OCI-LY7 (cell line): Measurements from ENCODE around the gene FLVCR2. TPM values are rescaled to one million over a fixed set of nuclear protein-coding genes. Genes with fewer than 3 reads are reported as not detected.

Experiments used
- BruUV-seq: library from RNA; stranded (reverse); fragments of 400-500 nt; replicated peaks from 2 replicates; lab custom pipeline; 2021; lab: Mats Ljungman, UMichigan
- CTCF ChIA-PET: fragments of 300-600 bp; sonication (Branson Sonifier 250); formaldehyde crosslinking; loops from one replicate; lab custom pipeline; 2022; ENCODE audit warnings: antibody characterized with exemption; ENCODE audit not compliant: unreplicated experiment; lab: Charles Lee
- POLR2A ChIA-PET: fragments of 300-600 bp; sonication (Branson Sonifier 250); formaldehyde crosslinking; loops from one replicate; lab custom pipeline; 2022; ENCODE audit warnings: antibody characterized with exemption; lab: Charles Lee
- DNase-seq: peaks from one replicate; pipeline ENCODE4 v3.0.0-alpha.2; 2015; ENCODE audit warnings: low spot score
- H2AFZ ChIP-seq: fragments of 200-600 bp; sonication (generic), shearing (Covaris generic); 2 replicates; pipeline ENCODE4 v1.6.1; 2014; ENCODE audit warnings: mild to moderate bottlenecking, antibody characterized with exemption, low read length, moderate library complexity
- H3K27ac ChIP-seq: fragments of 200-600 bp; sonication (generic); 2 replicates; pipeline ENCODE4 v1.5.1; 2014; ENCODE audit warnings: mixed run types, low read depth, mild to moderate bottlenecking, moderate library complexity, low read length, inconsistent platforms; ENCODE audit not compliant: poor library complexity, severe bottlenecking
- H3K36me3 ChIP-seq: fragments of 200-600 bp; sonication (generic); 2 replicates; pipeline ENCODE4 v1.6.1; 2014; ENCODE audit warnings: mild to moderate bottlenecking, antibody characterized with exemption, low read length, moderate library complexity, mixed read lengths; ENCODE audit not compliant: insufficient read depth
- H3K4me1 ChIP-seq: fragments of 200-600 bp; sonication (generic); 2 replicates; pipeline ENCODE4 v1.5.1; 2014; ENCODE audit warnings: mild to moderate bottlenecking, low read length; ENCODE audit not compliant: insufficient read depth, poor library complexity, severe bottlenecking
- H3K4me2 ChIP-seq: fragments of 200-600 bp; sonication (generic); 2 replicates; pipeline ENCODE4 v1.6.1; 2014; ENCODE audit warnings: mild to moderate bottlenecking, low read length
- H3K4me3 ChIP-seq: fragments of 200-600 bp; sonication (generic); 2 replicates; pipeline ENCODE4 v1.5.1; 2014; ENCODE audit warnings: mild to moderate bottlenecking, low read depth, low read length; ENCODE audit not compliant: poor library complexity, severe bottlenecking
- H3K79me2 ChIP-seq: fragments of 200-600 bp; sonication (generic); 2 replicates; pipeline ENCODE4 v1.6.1; 2016; ENCODE audit warnings: low read depth, mild to moderate bottlenecking, low read length, moderate library complexity, mixed read lengths; ENCODE audit not compliant: insufficient read depth
- H3K9me2 ChIP-seq: fragments of 200-600 bp; sonication (generic); 2 replicates; pipeline ENCODE4 v1.6.1; 2016; ENCODE audit warnings: mild to moderate bottlenecking, low read length, mixed read lengths; ENCODE audit not compliant: insufficient read depth
- H3K9me3 ChIP-seq: fragments of 200-600 bp; sonication (generic); 2 replicates; pipeline ENCODE4 v1.6.1; 2014; ENCODE audit warnings: mild to moderate bottlenecking, mixed run types, low read length, mixed read lengths
- H4K20me1 ChIP-seq: fragments of 200-600 bp; sonication (generic); 2 replicates; pipeline ENCODE4 v1.6.1; 2014; ENCODE audit warnings: mild to moderate bottlenecking, antibody characterized with exemption, low read length, moderate library complexity, mixed read lengths; ENCODE audit not compliant: insufficient read depth
- EZH2phosphoT487 ChIP-seq: fragments of 200-600 bp; sonication (generic); IDR thresholded peaks from 2 replicates; pipeline ENCODE4 v1.6.1; 2018; ENCODE audit warnings: low read depth, borderline replicate concordance, mild to moderate bottlenecking, mixed run types, antibody characterized with exemption, low read length, moderate library complexity, mixed read lengths
- intact Hi-C: fragments of 100-400 bp; cut with micrococcal nuclease; formaldehyde crosslinking; loops from one replicate; pipeline ENCODE4 v1.10.0; 2022; ENCODE audit not compliant: unreplicated experiment
- total RNA-seq, 2 experiments: library from RNA; depleted of rRNA in 1 of 2; stranded (reverse); fragments of >200 nt in 1 of 2; shearing (Covaris generic) in 1 of 2; gene quantifications; 2 replicates each; pipeline ENCODE4 v1.2.3, GENCODE V29; 2014 to 2022
- TF ChIP-seq, protein P1 (sequence below): fragments of 200-600 bp; sonication (generic); conservative IDR thresholded peaks from 2 replicates; pipeline ENCODE4 v1.5.1; 2014; ENCODE audit warnings: mild to moderate bottlenecking, antibody characterized with exemption, low read length, moderate library complexity, mixed read lengths

FLVCR2 gene
- total RNA-seq, 2 experiments from 2014 or later = not detected

- H4K20me1 ChIP-seq = no peaks in the 10 kb centered on the region
- H3K4me3 ChIP-seq = no peak overlapping the region
- DNase-seq = no peak
- ChIA-PET CTCF (interaction anchor here (1.6 kb wide), 1 partner anchor 80 kb away, joined by 3 read pairs; no protein-coding TSS in a partner anchor), POLR2A (interaction anchor here (0.7 kb wide), 1 partner anchor 44 kb away, joined by 3 read pairs; no protein-coding TSS in a partner anchor)
- no peaks in the 10 kb centered on the region for H3K9me3 ChIP-seq
- no TSS peak for BruUV-seq
- peaks cover 34% of the 10 kb centered on the region; the same call in 1 of the 2 replicates for H3K36me3 ChIP-seq
- no peak overlapping the region for H3K27ac ChIP-seq
- peaks cover 21% of the 10 kb centered on the region; the same call in 1 of the 2 replicates for H3K79me2 ChIP-seq
- TF ChIP-seq, protein P1, sequence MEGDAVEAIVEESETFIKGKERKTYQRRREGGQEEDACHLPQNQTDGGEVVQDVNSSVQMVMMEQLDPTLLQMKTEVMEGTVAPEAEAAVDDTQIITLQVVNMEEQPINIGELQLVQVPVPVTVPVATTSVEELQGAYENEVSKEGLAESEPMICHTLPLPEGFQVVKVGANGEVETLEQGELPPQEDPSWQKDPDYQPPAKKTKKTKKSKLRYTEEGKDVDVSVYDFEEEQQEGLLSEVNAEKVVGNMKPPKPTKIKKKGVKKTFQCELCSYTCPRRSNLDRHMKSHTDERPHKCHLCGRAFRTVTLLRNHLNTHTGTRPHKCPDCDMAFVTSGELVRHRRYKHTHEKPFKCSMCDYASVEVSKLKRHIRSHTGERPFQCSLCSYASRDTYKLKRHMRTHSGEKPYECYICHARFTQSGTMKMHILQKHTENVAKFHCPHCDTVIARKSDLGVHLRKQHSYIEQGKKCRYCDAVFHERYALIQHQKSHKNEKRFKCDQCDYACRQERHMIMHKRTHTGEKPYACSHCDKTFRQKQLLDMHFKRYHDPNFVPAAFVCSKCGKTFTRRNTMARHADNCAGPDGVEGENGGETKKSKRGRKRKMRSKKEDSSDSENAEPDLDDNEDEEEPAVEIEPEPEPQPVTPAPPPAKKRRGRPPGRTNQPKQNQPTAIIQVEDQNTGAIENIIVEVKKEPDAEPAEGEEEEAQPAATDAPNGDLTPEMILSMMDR = no peak
- no peak for TF ChIP-seq EZH2phosphoT487
- H3K4me2 ChIP-seq = no peak overlapping the region
- intact Hi-C loops = loop anchor here (5.0 kb wide), 1 partner anchor 350 kb away; no protein-coding TSS in a partner anchor
- H3K4me1 ChIP-seq = peaks cover 13% of the 10 kb centered on the region
- H2AFZ ChIP-seq = no peak overlapping the region
- H3K9me2 ChIP-seq = no peaks in the 10 kb centered on the region
Measured at GRCh38 chr14:75657331-75657730, 78.9 kb downstream of the FLVCR2 start.

- H2AFZ ChIP-seq = no peak overlapping the region
- TF ChIP-seq, protein P1 = no peak
- TF ChIP-seq EZH2phosphoT487 = no peak
- peaks cover 27% of the 10 kb centered on the region; the same call in 1 of the 2 replicates for H3K79me2 ChIP-seq
- POLR2A ChIA-PET = interaction anchor here (0.6 to 0.9 kb wide), 3 partner anchors 13 to 164 kb away, joined by 3 to 5 read pairs (median 3); no protein-coding TSS in a partner anchor
- no TSS peak for BruUV-seq
- no peak overlapping the region for H3K4me2 ChIP-seq
- DNase-seq = no peak
- no peaks in the 10 kb centered on the region for H3K9me3 ChIP-seq
- intact Hi-C loops = loop anchor here (5.0 kb wide), 1 partner anchor 352 kb away; no protein-coding TSS in a partner anchor
- H3K4me3 ChIP-seq = no peak overlapping the region
- no peak overlapping the region for H3K27ac ChIP-seq
- no peaks in the 10 kb centered on the region for H3K9me2 ChIP-seq
- H4K20me1 ChIP-seq = no peaks in the 10 kb centered on the region
- H3K4me1 ChIP-seq = peaks cover 18% of the 10 kb centered on the region
- H3K36me3 ChIP-seq = peaks cover 34% of the 10 kb centered on the region; the same call in 1 of the 2 replicates
- CTCF ChIA-PET = no interaction called here
Measured at GRCh38 chr14:75658957-75659356, 80.5 kb downstream of the FLVCR2 start.

GRCh38 chr14:75660238-75660629 lies 81.8 kb downstream of the FLVCR2 start:
- intact Hi-C loops = no loop called here
- no peaks in the 10 kb centered on the region for H4K20me1 ChIP-seq
- no peak for TF ChIP-seq EZH2phosphoT487
- TF ChIP-seq, protein P1 = no peak
- H3K4me2 ChIP-seq = peak overlapping the region; percentile 97
- H3K79me2 ChIP-seq = peaks cover 27% of the 10 kb centered on the region; the same call in 1 of the 2 replicates
- H3K9me2 ChIP-seq = no peaks in the 10 kb centered on the region
- CTCF ChIA-PET = interaction anchor here (0.6 to 1.0 kb wide), 2 partner anchors 13 to 25 kb away, joined by 3 read pairs; no protein-coding TSS in a partner anchor
- H3K36me3 ChIP-seq = peaks cover 33% of the 10 kb centered on the region
- no peaks in the 10 kb centered on the region for H3K9me3 ChIP-seq
- H3K27ac ChIP-seq = peak overlapping the region; percentile 56
- peak overlapping the region; percentile 95 for H3K4me3 ChIP-seq
- H2AFZ ChIP-seq = peak overlapping the region; percentile 97
- BruUV-seq = TSS peak; percentile 72
- H3K4me1 ChIP-seq = peaks cover 18% of the 10 kb centered on the region
- peak; percentile 11 for DNase-seq
- POLR2A ChIA-PET = interaction anchor here (0.6 to 2.1 kb wide), 9 partner anchors 9 to 1062 kb away, joined by 3 to 8 read pairs (median 6); no protein-coding TSS in a partner anchor
